Measurements from ENCODE around the gene TIMP3. TPM values are rescaled to one million over a fixed set of nuclear protein-coding genes. Genes with fewer than 3 reads are reported as not detected.

Gene TIMP3
- total RNA-seq, 1 donor from 2014 or later = 11.5 TPM

- no peak for DNase-seq
Observed at GRCh38 chr22:32809786-32810554, 8.5 kb downstream of the TIMP3 start.

DNA sequence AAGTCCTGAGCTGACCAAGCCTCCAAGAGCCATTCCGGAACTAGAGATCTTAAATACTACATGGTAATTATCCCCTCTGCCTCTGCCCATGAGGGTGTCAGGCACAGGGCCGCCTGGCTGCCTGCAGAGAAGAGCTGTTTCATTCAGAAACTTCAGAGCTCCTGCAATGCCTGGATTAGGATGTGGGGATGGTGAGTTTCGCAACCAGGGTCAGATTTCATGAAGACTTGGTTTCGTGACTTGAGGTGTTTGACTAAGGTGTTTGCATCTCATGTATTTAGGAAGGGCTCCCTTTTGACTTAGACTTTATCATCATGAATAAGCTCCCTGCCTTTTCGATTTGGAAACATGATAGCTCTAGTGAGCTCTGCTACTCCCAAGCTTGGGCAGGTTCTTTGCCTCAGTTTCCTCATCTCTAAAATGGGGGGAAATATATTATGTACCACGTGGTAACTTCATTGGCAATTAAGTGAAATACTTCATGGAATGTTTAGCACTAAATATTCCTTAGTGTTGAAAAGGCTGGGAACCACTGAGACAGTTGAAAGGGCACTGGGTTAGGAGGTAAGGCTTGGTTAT is 9.1 kb downstream of the TIMP3 start:
- no peak for DNase-seq

DNA sequence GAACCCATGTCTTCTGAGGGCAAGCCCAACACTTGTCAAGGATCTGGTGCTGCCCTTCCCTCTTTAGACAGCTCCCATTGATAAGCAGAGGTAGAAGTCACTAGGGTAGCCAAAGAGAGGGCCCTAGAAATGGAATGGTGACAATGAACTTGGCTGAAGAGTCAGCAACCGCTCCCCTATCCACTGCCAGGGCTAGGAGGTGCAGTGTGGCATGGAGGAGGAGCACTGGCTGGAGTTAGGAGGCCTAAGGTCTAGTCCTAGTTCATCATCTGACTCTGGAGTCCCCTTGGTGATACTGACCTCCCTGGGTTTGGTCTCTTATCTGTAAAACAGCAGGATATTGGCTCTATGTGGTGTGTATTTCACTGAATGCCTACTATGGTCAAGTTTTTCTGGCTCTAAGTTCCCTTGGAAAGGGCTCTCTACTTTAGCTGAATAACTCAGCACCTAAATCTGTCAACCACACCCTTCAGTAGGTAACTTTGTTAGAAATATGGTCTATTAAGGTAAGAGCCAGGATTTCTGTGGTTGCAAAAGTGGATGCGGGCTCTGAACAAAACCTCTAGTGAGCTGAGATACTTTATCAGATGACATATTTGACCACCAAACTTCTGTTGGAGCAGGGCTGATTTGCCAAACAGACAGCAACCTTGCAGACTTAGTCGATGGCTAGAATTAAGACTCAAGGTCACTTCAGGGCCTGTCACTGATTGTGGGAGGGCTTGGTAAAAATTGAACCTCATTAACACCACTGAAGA is 10.5 kb downstream of the TIMP3 start:
- DNase-seq = no peak

- DNase-seq = no peak
Observed at GRCh38 chr22:32814285-32814860, 12.9 kb downstream of the TIMP3 start.

GRCh38 chr22:32815059-32815458 is 13.6 kb downstream of the TIMP3 start:
- no peak for DNase-seq

DNA sequence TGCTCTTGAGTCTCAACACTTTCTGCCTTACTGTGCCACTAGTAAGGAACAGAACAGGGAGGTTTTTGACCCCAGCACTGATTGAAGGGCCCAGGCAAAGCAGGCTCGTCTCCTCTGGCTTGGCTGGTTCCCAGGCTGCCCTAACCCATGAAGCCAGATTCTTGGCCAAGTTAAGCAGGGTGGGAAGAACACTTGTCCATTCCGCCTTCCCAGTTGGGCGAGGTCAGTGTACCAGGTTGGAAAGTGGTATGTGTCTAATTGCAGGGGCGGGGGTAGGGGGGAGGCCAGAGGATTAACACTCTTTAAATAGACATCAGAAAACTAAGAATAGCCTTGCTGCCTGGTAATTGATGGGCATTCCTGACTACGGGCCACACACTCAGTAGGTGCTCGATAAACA is 14.4 kb downstream of the TIMP3 start:
- DNase-seq = no peak

DNA sequence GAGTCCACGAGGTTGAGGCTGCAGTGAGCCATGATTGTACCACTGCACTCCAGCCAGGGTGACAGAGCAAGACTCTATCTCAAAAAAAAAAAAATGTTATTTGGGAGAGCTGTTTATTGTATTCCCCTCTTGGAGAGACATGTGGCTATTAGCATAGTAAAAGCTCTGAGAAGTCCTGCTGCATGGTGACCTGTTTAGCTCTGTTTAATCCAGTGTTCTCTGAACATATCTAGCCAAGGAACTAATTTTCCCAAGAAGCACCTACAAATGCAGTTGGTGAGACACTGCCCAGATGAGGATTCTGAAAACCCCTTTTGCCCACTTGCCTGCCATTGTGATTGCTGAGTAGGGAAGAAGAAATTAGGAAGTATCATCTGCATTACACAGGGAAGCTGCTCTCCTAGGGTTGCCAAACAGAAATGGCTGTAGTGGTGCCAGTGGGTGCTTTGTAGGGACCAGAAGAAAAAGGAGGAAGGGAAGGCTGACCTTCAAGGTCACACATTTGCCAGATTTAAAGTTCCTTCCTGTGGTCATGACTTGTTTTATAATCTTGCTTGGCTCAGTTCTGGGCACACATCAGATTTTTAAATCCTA is 15.7 kb downstream of the TIMP3 start:
- no peak for DNase-seq

DNA sequence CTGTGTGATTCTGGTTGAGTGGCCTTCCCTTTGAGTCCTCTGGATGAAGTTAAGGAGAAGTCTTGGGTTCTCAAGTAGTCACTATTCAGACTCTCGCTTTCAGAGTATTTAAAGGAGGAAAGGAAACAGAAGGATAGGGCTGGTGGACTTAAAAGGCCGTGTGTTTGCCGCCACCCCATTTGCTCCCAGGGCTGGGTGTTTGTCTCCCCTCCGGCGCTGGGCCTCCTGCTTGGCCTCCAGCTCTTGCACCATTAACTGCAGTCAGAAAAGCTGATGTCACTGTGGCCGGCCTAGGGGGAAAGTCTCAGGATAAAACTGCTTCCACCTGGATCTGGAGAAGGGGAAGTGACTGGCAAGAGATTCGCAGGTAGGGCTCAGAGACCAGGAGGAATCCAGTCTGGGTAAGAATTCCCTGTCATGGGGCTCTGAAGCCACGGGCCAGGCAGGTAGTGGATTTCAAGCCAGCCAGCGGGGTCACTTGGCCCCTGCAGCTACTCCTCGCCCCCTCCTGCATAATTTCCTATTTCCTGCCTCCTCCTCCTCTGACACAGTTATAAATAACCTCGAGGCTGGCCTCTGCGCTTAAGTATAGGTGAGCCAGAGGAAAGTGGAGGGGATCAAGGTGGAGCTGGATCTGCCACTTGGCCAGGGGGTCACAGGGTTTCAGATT is 17.1 kb downstream of the TIMP3 start:
- DNase-seq = no peak

DNA sequence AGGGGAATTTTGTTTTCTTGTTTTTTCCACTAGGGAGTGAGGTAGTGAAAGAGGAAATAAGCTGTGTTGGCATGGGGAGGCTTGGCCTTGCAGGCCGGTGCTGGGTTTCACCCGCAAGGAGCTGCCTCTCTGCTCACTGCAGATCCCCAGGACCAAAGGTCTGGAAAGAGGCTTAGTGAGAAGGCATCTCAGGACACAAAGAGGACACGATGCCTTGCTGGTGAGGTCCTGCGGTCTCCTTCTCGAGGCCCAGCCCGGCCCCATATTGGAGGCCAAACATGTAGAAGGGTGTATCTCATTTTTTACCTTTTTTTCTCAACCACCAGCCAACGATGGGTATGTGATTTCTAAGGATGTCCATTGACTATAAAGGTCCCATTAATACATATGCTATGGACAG is 17.6 kb downstream of the TIMP3 start:
- no peak for DNase-seq

- DNase-seq = no peak
Observed at GRCh38 chr22:32820131-32821119, 18.9 kb downstream of the TIMP3 start.

DNA sequence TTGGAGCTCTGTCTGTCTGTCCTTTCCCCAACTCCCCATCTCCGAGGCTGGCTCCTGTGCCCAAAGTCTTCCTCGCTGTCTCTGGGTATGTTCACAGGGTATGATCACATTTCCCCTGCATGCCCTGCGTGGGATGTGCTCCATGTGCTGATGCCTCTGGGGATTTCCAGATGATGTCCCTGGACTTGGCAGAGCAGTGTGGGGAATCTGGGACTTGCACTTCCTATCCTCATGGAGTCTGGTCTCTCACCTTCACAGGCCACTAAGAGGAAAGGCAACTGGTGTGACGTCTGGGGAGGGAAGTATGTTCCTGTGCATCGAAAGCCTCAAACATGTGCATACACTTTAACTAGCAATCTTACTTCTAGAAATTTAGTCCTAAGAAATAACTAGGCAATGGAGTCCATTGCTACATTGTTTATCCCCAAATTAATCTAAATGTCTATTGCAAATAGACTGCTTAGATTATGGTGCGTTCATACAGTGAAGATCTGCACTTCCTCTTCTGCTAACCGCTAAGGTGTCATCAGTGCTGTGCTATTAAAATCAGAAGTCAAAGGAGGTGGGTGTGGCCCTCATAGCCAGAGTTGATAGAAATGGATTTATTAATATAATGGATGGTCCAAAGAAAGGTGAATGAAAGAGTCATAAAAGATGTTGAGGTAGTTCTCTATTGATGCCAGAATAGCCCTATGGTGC is 20.8 kb downstream of the TIMP3 start:
- no peak for DNase-seq

DNA sequence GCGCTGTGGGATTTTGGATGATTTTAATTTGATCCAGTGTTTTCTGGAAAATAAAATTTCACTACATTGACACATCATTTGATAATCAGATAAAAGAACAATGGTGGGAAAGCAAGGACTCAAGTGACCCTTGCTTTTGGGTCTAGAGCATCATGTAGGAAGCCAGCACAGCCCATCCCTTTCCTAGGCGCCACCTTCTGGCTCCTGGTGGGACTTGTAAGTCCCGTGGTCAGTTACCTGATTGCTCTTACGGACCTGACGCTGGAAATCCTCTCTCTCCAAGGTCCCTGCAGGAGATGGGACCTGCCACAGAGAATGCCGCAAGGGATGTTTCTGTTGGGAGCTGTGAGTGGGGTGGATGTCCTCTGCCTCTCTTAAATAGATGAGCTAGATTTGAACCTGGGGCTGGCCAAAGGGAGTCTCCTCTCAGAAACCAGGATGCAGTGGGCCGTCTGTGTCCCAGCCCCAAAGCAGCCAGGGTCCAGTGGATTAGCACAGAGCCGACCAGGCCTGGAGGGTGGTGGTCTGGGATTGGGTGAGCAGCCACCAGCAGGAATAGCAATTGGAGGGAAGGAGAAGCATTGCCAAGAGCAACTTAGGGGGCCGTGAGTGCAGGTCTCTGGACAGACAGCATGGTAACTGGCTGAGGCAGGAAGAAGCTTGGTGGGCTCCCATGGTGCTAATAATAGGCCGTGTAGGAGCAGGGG is 21.7 kb downstream of the TIMP3 start:
- DNase-seq = no peak

GRCh38 chr22:32824531-32825312 is 23.2 kb downstream of the TIMP3 start:
- no peak for DNase-seq

DNA sequence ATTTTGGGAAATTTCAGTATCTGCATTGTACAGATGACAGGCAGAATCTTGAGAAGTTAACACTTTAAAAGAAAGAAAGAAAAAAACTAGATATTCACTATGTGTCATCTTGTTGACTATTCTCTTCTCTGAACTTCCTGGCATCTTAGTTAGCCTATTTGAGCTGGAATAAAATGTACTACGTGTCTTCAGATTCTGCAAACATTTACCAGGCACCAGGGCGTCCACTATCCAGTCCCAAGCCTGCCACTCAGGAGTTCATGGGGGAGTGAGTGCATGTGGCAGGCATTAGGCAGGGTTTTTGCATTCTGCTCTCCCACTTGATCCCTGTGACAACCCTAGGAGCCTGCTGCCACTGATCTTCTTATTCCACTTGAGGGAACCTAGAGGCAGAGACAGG is 25.0 kb downstream of the TIMP3 start:
- DNase-seq = no peak

- DNase-seq = no peak
Observed at GRCh38 chr22:32827049-32827602, 25.6 kb downstream of the TIMP3 start.

DNA sequence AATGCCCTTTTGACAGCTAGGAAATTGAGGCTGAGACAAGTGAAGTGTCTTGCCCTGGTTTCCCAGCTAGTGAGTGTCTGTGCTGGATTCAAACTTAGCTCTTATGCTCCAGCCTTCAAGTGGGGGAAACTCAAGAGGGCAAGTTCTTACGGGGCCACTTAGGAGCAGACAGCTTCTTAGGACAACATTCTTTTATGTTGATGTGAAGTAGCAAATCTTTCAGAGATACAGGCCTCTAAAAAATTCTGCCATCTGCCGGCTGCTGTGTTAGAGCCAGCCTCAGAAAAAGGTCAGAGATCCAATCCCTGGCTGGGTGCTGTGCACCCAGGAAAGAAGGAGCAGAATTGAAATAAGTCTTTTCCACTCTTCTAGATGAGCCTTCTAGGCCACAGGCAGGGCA is 26.6 kb downstream of the TIMP3 start:
- DNase-seq = no peak

- DNase-seq = no peak
Observed at GRCh38 chr22:32828561-32828960, 27.1 kb downstream of the TIMP3 start.

DNA sequence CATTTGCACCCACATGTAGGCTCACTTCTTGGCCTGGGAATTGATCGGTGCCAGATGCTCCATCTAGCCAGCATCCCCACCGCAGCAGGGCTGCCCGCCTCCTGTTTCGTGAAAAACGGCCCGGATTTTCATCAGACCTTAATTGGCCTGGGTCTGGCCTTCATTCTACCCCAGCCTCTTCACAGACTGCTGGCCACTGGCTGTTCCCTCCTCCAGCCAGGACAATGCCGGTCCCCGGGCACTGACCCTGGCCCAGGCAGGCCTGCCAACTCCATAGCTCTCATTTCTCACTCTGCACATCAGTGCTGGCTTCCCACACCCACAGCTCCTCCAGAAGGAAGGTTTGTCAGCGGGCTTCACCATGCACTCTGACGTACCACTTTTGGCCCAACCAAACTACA is 27.9 kb downstream of the TIMP3 start:
- no peak for DNase-seq
